ENCODE measurements around the gene BAIAP2L1. TPM values are rescaled to one million over a fixed set of nuclear protein-coding genes. Genes with fewer than 3 reads are reported as not detected.

The BAIAP2L1 gene
- total and polyA plus RNA-seq, 2 donors (not counting 3 experiments of a cell fraction or from before 2014, with no cell fraction given) = 0.32 to 1.1 TPM

- CTCF ChIA-PET = no interaction called here
- no peak for FAIRE-seq
- no peak overlapping the region for H2AFZ ChIP-seq (ENCODE audit: low read depth, low read length)
- no TSS peak for BruUV-seq (replicated peaks)
- H3K4me3 ChIP-seq (replicated peaks in 1 of 3; ENCODE audit: insufficient read depth in 1 of 3, low read depth in 1 of 3, low read length in 3 of 3) = no peak overlapping the region
- no peaks in the 10 kb centered on the region for H3K79me2 ChIP-seq (ENCODE audit: control insufficient read depth, insufficient read depth, low read length)
- no peaks in the 10 kb centered on the region for H3K36me3 ChIP-seq (ENCODE audit: control insufficient read depth in 2 of 2, extremely low read depth in 1 of 2, insufficient read depth in 2 of 2, low read length in 2 of 2)
- H3K9me1 ChIP-seq (replicated peaks; ENCODE audit: control insufficient read depth, extremely low read depth, insufficient read depth, low read length) = no peaks in the 10 kb centered on the region
- no peak for TF ChIP-seq POLR2AphosphoS5 (IDR thresholded peaks at IDR 0.05; ENCODE audit: insufficient read depth, low read depth, low read length)
- TF ChIP-seq EZH2 (IDR thresholded peaks at IDR 0.05; ENCODE audit: borderline replicate concordance, low read depth, low read length, severe bottlenecking) = no peak
- no peak for TF ChIP-seq CTCF (IDR thresholded peaks at IDR 0.05; ENCODE audit: extremely low read depth in 1 of 2, insufficient read depth in 1 of 2, low read depth in 1 of 2, low read length in 2 of 2)
- TF ChIP-seq, protein P1, sequence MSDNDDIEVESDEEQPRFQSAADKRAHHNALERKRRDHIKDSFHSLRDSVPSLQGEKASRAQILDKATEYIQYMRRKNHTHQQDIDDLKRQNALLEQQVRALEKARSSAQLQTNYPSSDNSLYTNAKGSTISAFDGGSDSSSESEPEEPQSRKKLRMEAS (IDR thresholded peaks at IDR 0.05; ENCODE audit: insufficient read depth, insufficient read length) = no peak
- no peak for TF ChIP-seq JUN (IDR thresholded peaks at IDR 0.05; ENCODE audit: borderline replicate concordance, insufficient read depth, insufficient read length, low read depth)
- no peak for TF ChIP-seq POLR2A (IDR thresholded peaks at IDR 0.05; ENCODE audit: low read depth, low read length)
- TF ChIP-seq FOS (IDR thresholded peaks at IDR 0.05; ENCODE audit: borderline replicate concordance, insufficient read depth, low read length) = no peak
- no peak for TF ChIP-seq MYC (IDR thresholded peaks at IDR 0.05; ENCODE audit: low read depth, low read length)
- TF ChIP-seq GATA2 (IDR thresholded peaks at IDR 0.05; ENCODE audit: insufficient read depth, insufficient read length, low read depth, low read length) = no peak
- no peak overlapping the region for H3K27ac ChIP-seq (ENCODE audit: insufficient read depth, low read depth, low read length)
- H4K20me1 ChIP-seq (replicated peaks; ENCODE audit: control insufficient read depth, extremely low read depth, insufficient read depth, low read length) = no peaks in the 10 kb centered on the region
- H3K4me2 ChIP-seq (ENCODE audit: insufficient read depth, low read length) = no peak overlapping the region
- dilution Hi-C loops (cut with MboI; ENCODE audit: extremely low pct_ligation_motif_present, low sequenced_read_pairs) (no loop called here), intact Hi-C loops (cut with micrococcal nuclease) (no loop called here)
- DNase-seq (ENCODE audit: low read depth, low spot score) = no peak
- no peaks in the 10 kb centered on the region for H3K27me3 ChIP-seq (ENCODE audit: control insufficient read depth in 2 of 2, insufficient read depth in 2 of 2, low read length in 2 of 2)
- POLR2A ChIA-PET = no interaction called here
- no peak overlapping the region for H3K9ac ChIP-seq (replicated peaks; ENCODE audit: extremely low read depth, insufficient read depth, low read length)
- peaks cover 17% of the 10 kb centered on the region for H3K4me1 ChIP-seq (ENCODE audit: control insufficient read depth, extremely low read depth, insufficient read depth, low read length)
- no peaks in the 10 kb centered on the region for H3K9me3 ChIP-seq (replicated peaks; ENCODE audit: control insufficient read depth, insufficient read depth, low read length)
Observed at GRCh38 chr7:98358706-98359105, 42.2 kb downstream of the BAIAP2L1 start.

All from endothelial cell of umbilical vein (primary cell).